ENCODE data around the gene BAHD1.

DNA sequence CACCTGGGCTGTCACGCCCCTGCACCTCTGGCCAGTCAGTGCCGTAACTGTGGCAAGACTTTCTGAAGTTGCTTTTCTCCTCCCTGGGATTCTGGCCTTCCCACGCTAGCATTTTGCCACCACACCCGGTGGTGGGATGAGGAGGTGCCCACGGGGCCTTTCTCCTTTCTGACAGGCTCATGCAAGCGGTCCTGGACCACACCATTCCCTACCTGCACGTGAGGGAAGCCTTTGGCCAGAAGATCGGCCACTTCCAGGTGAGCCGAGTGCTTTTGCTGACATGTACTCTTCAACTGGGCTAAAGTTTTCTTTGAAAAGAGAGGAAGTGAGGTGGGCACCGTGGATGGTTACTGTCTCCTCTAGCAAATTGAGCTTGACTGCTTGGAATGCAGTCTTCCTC lies 25.5 kb upstream of the BAHD1 start:
- TF ChIP-seq, protein P1, sequence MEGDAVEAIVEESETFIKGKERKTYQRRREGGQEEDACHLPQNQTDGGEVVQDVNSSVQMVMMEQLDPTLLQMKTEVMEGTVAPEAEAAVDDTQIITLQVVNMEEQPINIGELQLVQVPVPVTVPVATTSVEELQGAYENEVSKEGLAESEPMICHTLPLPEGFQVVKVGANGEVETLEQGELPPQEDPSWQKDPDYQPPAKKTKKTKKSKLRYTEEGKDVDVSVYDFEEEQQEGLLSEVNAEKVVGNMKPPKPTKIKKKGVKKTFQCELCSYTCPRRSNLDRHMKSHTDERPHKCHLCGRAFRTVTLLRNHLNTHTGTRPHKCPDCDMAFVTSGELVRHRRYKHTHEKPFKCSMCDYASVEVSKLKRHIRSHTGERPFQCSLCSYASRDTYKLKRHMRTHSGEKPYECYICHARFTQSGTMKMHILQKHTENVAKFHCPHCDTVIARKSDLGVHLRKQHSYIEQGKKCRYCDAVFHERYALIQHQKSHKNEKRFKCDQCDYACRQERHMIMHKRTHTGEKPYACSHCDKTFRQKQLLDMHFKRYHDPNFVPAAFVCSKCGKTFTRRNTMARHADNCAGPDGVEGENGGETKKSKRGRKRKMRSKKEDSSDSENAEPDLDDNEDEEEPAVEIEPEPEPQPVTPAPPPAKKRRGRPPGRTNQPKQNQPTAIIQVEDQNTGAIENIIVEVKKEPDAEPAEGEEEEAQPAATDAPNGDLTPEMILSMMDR (IDR thresholded peaks at IDR 0.05) = no peak
- TF ChIP-seq EZH2 (IDR thresholded peaks at IDR 0.05; ENCODE audit: borderline replicate concordance, insufficient read depth, low read depth, low read length, poor library complexity, severe bottlenecking) = no peak

Data from B cell (primary cell).